OCI-LY7 (cell line): Measurements from ENCODE around the gene REX1BD. TPM values are rescaled to one million over a fixed set of nuclear protein-coding genes. Genes with fewer than 3 reads are reported as not detected.

ENCODE experiments used
- BruUV-seq: library from RNA; stranded (reverse); fragments of 400-500 nt; replicated peaks from 2 replicates; lab custom pipeline; 2021; lab: Mats Ljungman, UMichigan
- CTCF ChIA-PET: fragments of 300-600 bp; sonication (Branson Sonifier 250); formaldehyde crosslinking; loops from one replicate; lab custom pipeline; 2022; ENCODE audit warnings: antibody characterized with exemption; ENCODE audit not compliant: unreplicated experiment; lab: Charles Lee
- POLR2A ChIA-PET: fragments of 300-600 bp; sonication (Branson Sonifier 250); formaldehyde crosslinking; loops from one replicate; lab custom pipeline; 2022; ENCODE audit warnings: antibody characterized with exemption; lab: Charles Lee
- DNase-seq: peaks from one replicate; pipeline ENCODE4 v3.0.0-alpha.2; 2015; ENCODE audit warnings: low spot score
- H2AFZ ChIP-seq: fragments of 200-600 bp; sonication (generic), shearing (Covaris generic); 2 replicates; pipeline ENCODE4 v1.6.1; 2014; ENCODE audit warnings: mild to moderate bottlenecking, antibody characterized with exemption, low read length, moderate library complexity
- H3K27ac ChIP-seq: fragments of 200-600 bp; sonication (generic); 2 replicates; pipeline ENCODE4 v1.5.1; 2014; ENCODE audit warnings: mixed run types, low read depth, mild to moderate bottlenecking, moderate library complexity, low read length, inconsistent platforms; ENCODE audit not compliant: poor library complexity, severe bottlenecking
- H3K36me3 ChIP-seq: fragments of 200-600 bp; sonication (generic); 2 replicates; pipeline ENCODE4 v1.6.1; 2014; ENCODE audit warnings: mild to moderate bottlenecking, antibody characterized with exemption, low read length, moderate library complexity, mixed read lengths; ENCODE audit not compliant: insufficient read depth
- H3K4me1 ChIP-seq: fragments of 200-600 bp; sonication (generic); 2 replicates; pipeline ENCODE4 v1.5.1; 2014; ENCODE audit warnings: mild to moderate bottlenecking, low read length; ENCODE audit not compliant: insufficient read depth, poor library complexity, severe bottlenecking
- H3K4me2 ChIP-seq: fragments of 200-600 bp; sonication (generic); 2 replicates; pipeline ENCODE4 v1.6.1; 2014; ENCODE audit warnings: mild to moderate bottlenecking, low read length
- H3K4me3 ChIP-seq: fragments of 200-600 bp; sonication (generic); 2 replicates; pipeline ENCODE4 v1.5.1; 2014; ENCODE audit warnings: mild to moderate bottlenecking, low read depth, low read length; ENCODE audit not compliant: poor library complexity, severe bottlenecking
- H3K79me2 ChIP-seq: fragments of 200-600 bp; sonication (generic); 2 replicates; pipeline ENCODE4 v1.6.1; 2016; ENCODE audit warnings: low read depth, mild to moderate bottlenecking, low read length, moderate library complexity, mixed read lengths; ENCODE audit not compliant: insufficient read depth
- H3K9me2 ChIP-seq: fragments of 200-600 bp; sonication (generic); 2 replicates; pipeline ENCODE4 v1.6.1; 2016; ENCODE audit warnings: mild to moderate bottlenecking, low read length, mixed read lengths; ENCODE audit not compliant: insufficient read depth
- H3K9me3 ChIP-seq: fragments of 200-600 bp; sonication (generic); 2 replicates; pipeline ENCODE4 v1.6.1; 2014; ENCODE audit warnings: mild to moderate bottlenecking, mixed run types, low read length, mixed read lengths
- H4K20me1 ChIP-seq: fragments of 200-600 bp; sonication (generic); 2 replicates; pipeline ENCODE4 v1.6.1; 2014; ENCODE audit warnings: mild to moderate bottlenecking, antibody characterized with exemption, low read length, moderate library complexity, mixed read lengths; ENCODE audit not compliant: insufficient read depth
- CTCF ChIP-seq: fragments of 200-600 bp; sonication (generic); conservative IDR thresholded peaks from 2 replicates; pipeline ENCODE4 v1.5.1; 2014; ENCODE audit warnings: mild to moderate bottlenecking, antibody characterized with exemption, low read length, moderate library complexity, mixed read lengths
- EZH2phosphoT487 ChIP-seq: fragments of 200-600 bp; sonication (generic); IDR thresholded peaks from 2 replicates; pipeline ENCODE4 v1.6.1; 2018; ENCODE audit warnings: low read depth, borderline replicate concordance, mild to moderate bottlenecking, mixed run types, antibody characterized with exemption, low read length, moderate library complexity, mixed read lengths
- intact Hi-C: fragments of 100-400 bp; cut with micrococcal nuclease; formaldehyde crosslinking; loops from one replicate; pipeline ENCODE4 v1.10.0; 2022; ENCODE audit not compliant: unreplicated experiment
- total RNA-seq, 2 experiments: library from RNA; depleted of rRNA in 1 of 2; stranded (reverse); fragments of >200 nt in 1 of 2; shearing (Covaris generic) in 1 of 2; gene quantifications; 2 replicates each; pipeline ENCODE4 v1.2.3, GENCODE V29; 2014 to 2022

REX1BD gene
- total RNA-seq, 2 experiments from 2014 or later = 88.8 to 126 TPM

DNA sequence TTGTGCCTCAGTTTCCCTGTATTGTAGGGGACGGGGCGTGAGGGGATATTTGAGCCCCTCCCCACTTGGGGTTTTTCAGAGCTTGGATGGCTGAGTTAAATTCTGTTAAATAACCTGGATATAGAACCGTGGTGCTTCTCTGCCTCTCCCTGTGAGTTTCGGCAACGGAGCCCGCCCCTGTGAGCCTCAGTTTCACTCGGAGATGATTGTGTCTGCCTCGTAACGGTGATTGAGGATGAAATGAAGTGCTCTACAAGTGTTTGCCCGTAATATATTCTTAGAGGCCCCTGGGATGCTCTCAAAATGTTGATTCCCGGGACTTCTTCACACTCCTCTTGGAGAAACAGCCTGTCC, 30.4 kb upstream of the REX1BD start:
- peaks cover 25% of the 10 kb centered on the region for H3K79me2 ChIP-seq
- CTCF ChIA-PET = interaction anchor here (0.7 to 1.0 kb wide), 2 partner anchors 32 to 582 kb away, joined by 3 read pairs; no protein-coding TSS in a partner anchor

GRCh38 chr19:18558604-18559003, 30.0 kb upstream of the REX1BD start:
- H3K27ac ChIP-seq = peak overlapping the region; percentile 65
- peaks cover 25% of the 10 kb centered on the region for H3K79me2 ChIP-seq
- no peak for DNase-seq
- intact Hi-C loops = no loop called here
- H3K4me2 ChIP-seq = peak overlapping the region; percentile 99
- no peaks in the 10 kb centered on the region for H3K9me3 ChIP-seq
- peaks cover 18% of the 10 kb centered on the region for H3K36me3 ChIP-seq
- no peak for TF ChIP-seq EZH2phosphoT487
- no peak for TF ChIP-seq CTCF
- no peaks in the 10 kb centered on the region for H3K9me2 ChIP-seq
- H3K4me3 ChIP-seq = peak overlapping the region; percentile 95
- H4K20me1 ChIP-seq = 0 out of 2 replicates have a peak, but pooled peaks cover 6% of the 10 kb centered on the region
- BruUV-seq = no TSS peak
- ChIA-PET CTCF (interaction anchor here (0.5 to 1.0 kb wide), 3 partner anchors 32 to 582 kb away, joined by 3 to 4 read pairs (median 3); no protein-coding TSS in a partner anchor), POLR2A (interaction anchor here (0.7 to 3.6 kb wide), 8 partner anchors 11 to 277 kb away, joined by 3 to 27 read pairs (median 4); partner anchors contain the start of genes FKBP8, JUND, REX1BD and UBA52)
- H3K4me1 ChIP-seq = peaks cover 29% of the 10 kb centered on the region
- H2AFZ ChIP-seq = peak overlapping the region; percentile 70; the same call in 1 of the 2 replicates

More for the DNA sequence above, 30.4 kb upstream of the REX1BD start:
- Histone ChIP-seq H3K36me3 (peaks cover 13% of the 10 kb centered on the region), H3K4me3 (peak overlapping the region; percentile 95), H3K9me2 (no peaks in the 10 kb centered on the region), H3K27ac (peak overlapping the region; percentile 65), H3K4me1 (peaks cover 29% of the 10 kb centered on the region), H4K20me1 (0 out of 2 replicates have a peak, but pooled peaks cover 6% of the 10 kb centered on the region), H3K9me3 (no peaks in the 10 kb centered on the region), H3K4me2 (peak overlapping the region; percentile 99), H2AFZ (peak overlapping the region; percentile 70)
- POLR2A ChIA-PET = interaction anchor here (0.7 to 3.6 kb wide), 7 partner anchors 11 to 277 kb away, joined by 3 to 27 read pairs (median 4); partner anchors contain the start of genes FKBP8, JUND, REX1BD and UBA52
- no peak for DNase-seq
- no peak for TF ChIP-seq EZH2phosphoT487
- TF ChIP-seq CTCF = no peak
- BruUV-seq = TSS peak; percentile 83
- intact Hi-C loops = no loop called here

DNA sequence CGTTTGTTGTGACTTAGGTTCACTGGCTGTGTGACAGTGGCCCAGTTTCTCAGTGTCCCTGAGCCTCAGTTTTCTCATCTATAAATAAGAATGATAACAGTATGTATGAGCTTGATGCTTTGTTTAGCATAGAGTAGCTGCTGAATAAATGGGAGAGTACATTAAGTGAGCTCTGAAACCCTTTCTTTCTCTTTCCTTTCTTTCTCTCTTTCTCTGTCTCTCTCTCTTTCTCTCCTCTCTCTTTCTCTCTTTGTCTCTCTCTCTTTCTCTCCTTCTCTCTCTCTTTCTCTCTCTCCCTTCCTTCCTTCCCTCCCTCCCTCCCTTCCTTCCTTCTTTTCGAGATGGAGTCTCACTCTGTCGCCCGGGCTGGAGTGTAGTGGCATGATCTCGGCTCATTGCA, 28.9 kb upstream of the REX1BD start:
- intact Hi-C loops = no loop called here
- ChIA-PET CTCF (no interaction called here), POLR2A (interaction anchor here (0.6 to 2.8 kb wide), 4 partner anchors 16 to 69 kb away, joined by 3 to 13 read pairs (median 5); partner anchors contain the start of gene REX1BD)
- Histone ChIP-seq H3K4me3 (no peak overlapping the region), H4K20me1 (0 out of 2 replicates have a peak, but pooled peaks cover 6% of the 10 kb centered on the region), H3K36me3 (peaks cover 28% of the 10 kb centered on the region), H3K79me2 (peaks cover 25% of the 10 kb centered on the region), H3K4me1 (peaks cover 29% of the 10 kb centered on the region), H3K9me3 (no peaks in the 10 kb centered on the region), H3K4me2 (peak overlapping the region; percentile 99), H2AFZ (no peak overlapping the region), H3K9me2 (no peaks in the 10 kb centered on the region), H3K27ac (no peak overlapping the region)
- DNase-seq = no peak
- no TSS peak for BruUV-seq
- TF ChIP-seq EZH2phosphoT487 = no peak
- TF ChIP-seq CTCF = no peak
